H9 (cell line): ENCODE measurements around the gene IGFBP1. TPM values are rescaled to one million over a fixed set of nuclear protein-coding genes. Genes with fewer than 3 reads are reported as not detected.

Source experiments
- DNase-seq: peaks from one replicate; pipeline ENCODE4 v3.0.0-alpha.2; 2017
- H2AFZ ChIP-seq: one replicate; pipeline ENCODE4 v1.6.1; 2013; ENCODE audit warnings: mild to moderate bottlenecking, low read length, control low read depth, moderate library complexity
- H2AK5ac ChIP-seq: 2 replicates; pipeline ENCODE4 v1.6.1; 2013; ENCODE audit warnings: low read length, control low read depth, mixed read lengths; ENCODE audit not compliant: insufficient read length
- H2BK120ac ChIP-seq: one replicate; pipeline ENCODE4 v1.6.1; 2013; ENCODE audit warnings: low read depth, mild to moderate bottlenecking, low read length, control low read depth, inconsistent platforms; ENCODE audit not compliant: poor library complexity, severe bottlenecking
- H2BK12ac ChIP-seq: 2 replicates; pipeline ENCODE4 v1.6.1; 2013; ENCODE audit warnings: low read length, control low read depth, mixed read lengths, low read depth; ENCODE audit not compliant: insufficient read length
- H2BK15ac ChIP-seq: 2 replicates; pipeline ENCODE4 v1.6.1; 2013; ENCODE audit warnings: low read depth, low read length, control low read depth
- H2BK20ac ChIP-seq: one replicate; pipeline ENCODE4 v1.6.1; 2013; ENCODE audit warnings: low read depth, mild to moderate bottlenecking, low read length, control low read depth, inconsistent platforms; ENCODE audit not compliant: poor library complexity, severe bottlenecking
- H2BK5ac ChIP-seq: 2 replicates; pipeline ENCODE4 v1.6.1; 2013; ENCODE audit warnings: low read length, control low read depth, mixed read lengths; ENCODE audit not compliant: insufficient read length
- H3K14ac ChIP-seq: 2 replicates; pipeline ENCODE4 v1.6.1; 2013; ENCODE audit warnings: low read length, control low read depth; ENCODE audit not compliant: insufficient read depth
- H3K18ac ChIP-seq: 2 replicates; pipeline ENCODE4 v1.6.1; 2013; ENCODE audit warnings: low read depth, mild to moderate bottlenecking, mixed read lengths, low read length, control low read depth; ENCODE audit not compliant: insufficient read length
- H3K23ac ChIP-seq: 2 replicates; pipeline ENCODE4 v1.6.1; 2013; ENCODE audit warnings: low read length, control low read depth, mixed read lengths, low read depth; ENCODE audit not compliant: insufficient read length
- H3K23me2 ChIP-seq: 2 replicates; pipeline ENCODE4 v1.6.1; 2013; ENCODE audit warnings: low read depth, mild to moderate bottlenecking, mixed read lengths, low read length, control low read depth; ENCODE audit not compliant: insufficient read length, poor library complexity, severe bottlenecking
- H3K27ac ChIP-seq: 2 replicates; pipeline ENCODE4 v1.5.1; 2013; ENCODE audit warnings: low read length, control low read depth, mixed read lengths, low read depth; ENCODE audit not compliant: insufficient read length
- H3K27me3 ChIP-seq: 2 replicates; pipeline ENCODE4 v1.6.1; 2013; ENCODE audit warnings: low read length, control low read depth, inconsistent platforms; ENCODE audit not compliant: insufficient read depth
- H3K4ac ChIP-seq: 2 replicates; pipeline ENCODE4 v1.6.1; 2013; ENCODE audit warnings: low read depth, mild to moderate bottlenecking, control low read depth, inconsistent platforms, low read length, moderate library complexity
- H3K4me1 ChIP-seq: 2 replicates; pipeline ENCODE4 v1.6.1; 2013; ENCODE audit warnings: low read length, control low read depth, inconsistent platforms; ENCODE audit not compliant: insufficient read depth
- H3K4me2 ChIP-seq: 2 replicates; pipeline ENCODE4 v1.6.1; 2013; ENCODE audit warnings: low read length, control low read depth, mixed read lengths; ENCODE audit not compliant: insufficient read length, insufficient read depth
- H3K56ac ChIP-seq: 2 replicates; pipeline ENCODE4 v1.6.1; 2013; ENCODE audit warnings: low read depth, mild to moderate bottlenecking, mixed read lengths, low read length, control low read depth; ENCODE audit not compliant: insufficient read length
- H3K79me1 ChIP-seq: 2 replicates; pipeline ENCODE4 v1.6.1; 2013; ENCODE audit warnings: low read depth, mild to moderate bottlenecking, moderate library complexity, low read length, control low read depth, inconsistent platforms; ENCODE audit not compliant: insufficient read depth, poor library complexity, severe bottlenecking
- H3K79me2 ChIP-seq: 2 replicates; pipeline ENCODE4 v1.6.1; 2013; ENCODE audit warnings: low read length, control low read depth, inconsistent platforms; ENCODE audit not compliant: insufficient read depth
- H3K9ac ChIP-seq: 2 replicates; pipeline ENCODE4 v1.6.1; 2013; ENCODE audit warnings: low read length, control low read depth, mixed read lengths; ENCODE audit not compliant: insufficient read length; ENCODE audit errors: extremely low read depth
- H3K9me3 ChIP-seq: one replicate; pipeline ENCODE4 v1.6.1; 2013; ENCODE audit warnings: low read depth, low read length, inconsistent platforms; ENCODE audit not compliant: control insufficient read depth
- H3T11ph ChIP-seq: one replicate; pipeline ENCODE4 v1.6.1; 2013; ENCODE audit warnings: mild to moderate bottlenecking, low read length, control low read depth, inconsistent platforms
- H4K20me1 ChIP-seq: one replicate; pipeline ENCODE4 v1.6.1; 2013; ENCODE audit not compliant: control insufficient read depth, insufficient read length, insufficient read depth
- H4K5ac ChIP-seq: 2 replicates; pipeline ENCODE4 v1.6.1; 2013; ENCODE audit warnings: low read depth, mild to moderate bottlenecking, mixed read lengths, low read length, control low read depth; ENCODE audit not compliant: insufficient read length
- H4K8ac ChIP-seq: replicated peaks from 2 replicates; pipeline ENCODE4 v1.6.1; 2013; ENCODE audit warnings: low read length, control low read depth, mixed read lengths, low read depth; ENCODE audit not compliant: insufficient read length
- H4K91ac ChIP-seq: 2 replicates; pipeline ENCODE4 v1.6.1; 2013; ENCODE audit warnings: low read depth, mild to moderate bottlenecking, moderate library complexity, mixed read lengths, low read length, control low read depth; ENCODE audit not compliant: insufficient read length
- H3K27ac Mint-ChIP-seq, 3 experiments: 2 replicates in 2 of 3; 3 replicates in 1 of 3; pipeline ENCODE4 v1.8.0; 2020 to 2021; ENCODE audit warnings: mixed read lengths in 3 of 3, mild to moderate bottlenecking in 1 of 3, moderate library complexity in 1 of 3
- H3K27me3 Mint-ChIP-seq: 2 replicates; pipeline ENCODE4 v1.8.0; 2021; ENCODE audit warnings: low read depth, mild to moderate bottlenecking, moderate library complexity, mixed read lengths
- H3K36me3 Mint-ChIP-seq, 3 experiments: 2 replicates in 2 of 3; 3 replicates in 1 of 3; pipeline ENCODE4 v1.8.0; 2020 to 2021; ENCODE audit warnings: low read depth in 3 of 3, mixed read lengths in 3 of 3; ENCODE audit not compliant: insufficient read depth in 1 of 3
- H3K4me1 Mint-ChIP-seq, 2 experiments: 2 replicates each; pipeline ENCODE4 v1.8.0; 2020; ENCODE audit warnings: mixed read lengths in 2 of 2
- H3K4me3 Mint-ChIP-seq, 2 experiments: 2 replicates in 1 of 2; 3 replicates in 1 of 2; pipeline ENCODE4 v1.8.0; 2020 to 2021; ENCODE audit warnings: mild to moderate bottlenecking in 2 of 2, mixed read lengths in 2 of 2, moderate library complexity in 1 of 2
- H3K9me3 Mint-ChIP-seq, 2 experiments: 2 replicates in 1 of 2; 3 replicates in 1 of 2; pipeline ENCODE4 v1.8.0; 2020; ENCODE audit warnings: mild to moderate bottlenecking in 2 of 2, mixed read lengths in 2 of 2, moderate library complexity in 1 of 2
- CTCF ChIP-seq: fragments of 200-600 bp; sonication (generic); conservative IDR thresholded peaks from 3 replicates; pipeline ENCODE4 v1.8.0; 2021; ENCODE audit warnings: antibody characterized with exemption, mild to moderate bottlenecking
- total RNA-seq: library from RNA; stranded (reverse); gene quantifications from 2 replicates; pipeline ENCODE4 v1.2.1, GENCODE V29; 2021

IGFBP1 gene
- total RNA-seq, 1 experiment from 2014 or later, result not detected

- Histone ChIP-seq H3K9me3 (no peaks in the 10 kb centered on the region), H2BK12ac (no peak overlapping the region), H4K91ac (no peak overlapping the region), H3K79me2 (no peaks in the 10 kb centered on the region), H2AK5ac (no peak overlapping the region), H3K4ac (no peak overlapping the region), H3K27ac (no peak overlapping the region), H4K8ac (no peak overlapping the region), H3K4me1 (no peaks in the 10 kb centered on the region), H3K4me2 (no peak overlapping the region), H3K79me1 (no peaks in the 10 kb centered on the region), H2BK20ac (no peak overlapping the region), H3K23me2 (no peaks in the 10 kb centered on the region), H3K14ac (no peak overlapping the region), H3K23ac (no peak overlapping the region), H4K20me1 (no peaks in the 10 kb centered on the region), H3K27me3 (no peaks in the 10 kb centered on the region), H2BK120ac (no peak overlapping the region), H2BK5ac (no peak overlapping the region), H4K5ac (no peak overlapping the region), H3K18ac (no peak overlapping the region), H3K56ac (no peak overlapping the region), H3T11ph (no peak overlapping the region), H3K9ac (no peak overlapping the region), H2AFZ (no peak overlapping the region), H2BK15ac (no peak overlapping the region)
- Mint-ChIP-seq H3K36me3 (peaks cover 0 to 5% (median 0%) of the 10 kb centered on the region in 3 experiments; a peak in 4 of 7 replicates), H3K9me3 (peaks cover under 1 to 3% of the 10 kb centered on the region in 2 experiments; a peak in 2 of 5 replicates), H3K4me3 (no peak overlapping the region), H3K27ac (no peak overlapping the region), H3K27me3 (peaks cover 3% of the 10 kb centered on the region), H3K4me1 (no peaks in the 10 kb centered on the region)
- no peak for DNase-seq
- TF ChIP-seq CTCF, result no peak
These were observed 42.7 kb downstream of the IGFBP1 start for GRCh38 chr7:45930967-45931366.
